ENCODE results near the gene CATSPER1. TPM values are rescaled to one million over a fixed set of nuclear protein-coding genes. Genes with fewer than 3 reads are reported as not detected.

The CATSPER1 gene
- total and polyA plus RNA-seq, 2 experiments from 2014 or later = not detected

DNA sequence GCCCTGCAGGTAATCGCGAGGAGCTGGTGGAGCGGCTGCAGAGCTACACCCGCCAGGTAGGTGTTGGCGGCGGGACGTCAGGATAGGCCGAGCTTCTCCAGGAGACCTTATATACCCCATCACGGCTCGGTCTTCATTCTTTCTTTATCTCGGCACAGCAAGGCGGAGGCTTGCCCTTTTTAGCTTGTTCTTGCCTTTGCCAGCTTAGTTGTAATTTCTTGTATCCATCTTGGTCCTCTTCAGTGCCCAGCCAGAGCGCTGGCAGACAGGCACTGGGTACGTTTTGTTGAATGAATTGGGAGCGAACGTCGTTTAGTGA lies 26.3 kb upstream of the CATSPER1 start:
- peaks cover 27% of the 10 kb centered on the region for H3K36me3 ChIP-seq
- H3K27ac ChIP-seq = peak overlapping the region; percentile 55
- peak overlapping the region; percentile 85 for H3K4me3 ChIP-seq
- no peak for DNase-seq (ENCODE audit: low read depth in 1 of 2, low spot score in 1 of 2)
- peaks cover 26% of the 10 kb centered on the region for H3K4me1 ChIP-seq (ENCODE audit: low read depth)
- no peaks in the 10 kb centered on the region for H3K27me3 ChIP-seq
- TF ChIP-seq, protein P1, sequence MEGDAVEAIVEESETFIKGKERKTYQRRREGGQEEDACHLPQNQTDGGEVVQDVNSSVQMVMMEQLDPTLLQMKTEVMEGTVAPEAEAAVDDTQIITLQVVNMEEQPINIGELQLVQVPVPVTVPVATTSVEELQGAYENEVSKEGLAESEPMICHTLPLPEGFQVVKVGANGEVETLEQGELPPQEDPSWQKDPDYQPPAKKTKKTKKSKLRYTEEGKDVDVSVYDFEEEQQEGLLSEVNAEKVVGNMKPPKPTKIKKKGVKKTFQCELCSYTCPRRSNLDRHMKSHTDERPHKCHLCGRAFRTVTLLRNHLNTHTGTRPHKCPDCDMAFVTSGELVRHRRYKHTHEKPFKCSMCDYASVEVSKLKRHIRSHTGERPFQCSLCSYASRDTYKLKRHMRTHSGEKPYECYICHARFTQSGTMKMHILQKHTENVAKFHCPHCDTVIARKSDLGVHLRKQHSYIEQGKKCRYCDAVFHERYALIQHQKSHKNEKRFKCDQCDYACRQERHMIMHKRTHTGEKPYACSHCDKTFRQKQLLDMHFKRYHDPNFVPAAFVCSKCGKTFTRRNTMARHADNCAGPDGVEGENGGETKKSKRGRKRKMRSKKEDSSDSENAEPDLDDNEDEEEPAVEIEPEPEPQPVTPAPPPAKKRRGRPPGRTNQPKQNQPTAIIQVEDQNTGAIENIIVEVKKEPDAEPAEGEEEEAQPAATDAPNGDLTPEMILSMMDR (IDR thresholded peaks at IDR 0.05; ENCODE audit: low read depth, low read length) = no peak
- H3K9me3 ChIP-seq (ENCODE audit: low read depth) = no peaks in the 10 kb centered on the region

DNA sequence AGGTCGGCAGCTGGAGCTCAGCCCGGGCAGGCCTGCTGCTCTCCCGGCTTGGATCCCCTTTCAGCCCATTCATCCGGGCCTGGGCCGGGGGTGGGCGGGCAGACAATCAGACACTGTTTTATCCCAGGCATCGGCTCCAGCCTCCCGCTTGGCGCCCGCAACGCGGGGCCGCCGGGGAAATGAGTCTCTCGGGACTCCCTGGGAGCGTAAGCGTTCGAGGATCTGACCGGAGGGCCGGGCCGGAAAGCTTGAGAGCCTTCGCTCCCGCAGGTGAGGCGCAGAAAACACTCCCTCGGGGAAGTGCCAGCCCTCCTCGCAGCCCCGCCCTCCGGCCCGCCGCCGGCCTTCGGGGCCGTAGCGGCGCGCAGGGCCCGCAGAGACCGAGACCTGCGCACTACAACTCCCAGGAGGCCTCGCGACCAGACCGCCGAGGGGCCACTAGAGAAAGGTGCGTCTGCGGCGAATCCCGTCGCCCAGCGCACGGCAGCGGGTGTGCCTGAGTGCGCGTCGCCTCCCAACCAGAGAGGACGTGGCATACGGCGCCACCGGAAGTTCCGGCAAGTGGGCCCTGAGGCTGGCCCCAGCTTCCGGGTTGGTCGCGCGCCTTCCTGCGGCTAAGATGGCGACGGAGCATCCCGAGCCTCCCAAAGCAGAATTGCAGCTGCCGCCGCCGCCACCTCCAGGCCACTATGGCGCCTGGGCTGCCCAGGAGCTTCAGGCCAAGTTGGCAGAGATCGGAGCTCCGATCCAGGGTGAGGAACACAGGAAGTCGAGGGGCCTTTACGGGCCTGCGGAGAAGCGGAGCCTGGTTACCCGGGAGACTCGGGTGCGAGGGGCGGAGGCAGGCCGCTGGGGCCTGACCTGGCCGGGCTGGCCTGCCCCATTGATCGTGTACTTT lies 25.7 kb upstream of the CATSPER1 start, which contains the start of gene SF3B2:
Gene SF3B2, plus strand, starts transcription at position 599 of the 898 bp plus-strand sequence. Its CDS starts 21 bp downstream, at position 620.
- no peaks in the 10 kb centered on the region for H3K27me3 ChIP-seq
- H3K9me3 ChIP-seq (ENCODE audit: low read depth) = no peaks in the 10 kb centered on the region
- peaks cover 22% of the 10 kb centered on the region for H3K36me3 ChIP-seq
- TF ChIP-seq, protein P1 (IDR thresholded peaks at IDR 0.05; ENCODE audit: low read depth, low read length) = no peak
- H3K4me3 ChIP-seq = peak within 1 kb of the TSS; percentile 85
- peaks cover 26% of the 10 kb centered on the region for H3K4me1 ChIP-seq (ENCODE audit: low read depth)
- peak within 1 kb of the TSS; percentile 92 for H3K27ac ChIP-seq
- DNase-seq (ENCODE audit: low read depth in 1 of 2, low spot score in 1 of 2) = peak; percentile 98 to 99

DNA sequence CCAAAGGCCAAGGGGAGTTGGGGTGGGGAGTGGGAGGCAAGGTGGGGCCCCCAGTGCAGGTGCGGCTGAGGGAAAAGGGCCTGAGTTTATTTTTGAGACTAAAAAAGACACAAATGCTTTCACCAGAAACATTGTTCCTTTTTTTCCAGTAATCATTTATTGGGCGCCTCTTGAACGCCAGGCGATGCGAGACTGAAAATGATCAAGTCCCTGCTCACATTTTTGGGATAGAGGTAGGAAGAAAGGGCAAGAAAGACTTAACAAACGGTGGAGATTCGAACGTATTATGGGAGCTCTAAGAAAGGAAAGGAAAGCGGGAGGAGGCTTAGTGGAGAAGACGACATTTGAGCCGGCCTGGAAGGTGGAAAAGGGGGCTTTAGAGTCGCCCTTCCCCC lies 25.1 kb upstream of the CATSPER1 start:
- Histone ChIP-seq H3K27me3 (no peaks in the 10 kb centered on the region), H3K36me3 (peaks cover 16% of the 10 kb centered on the region), H3K27ac (peak overlapping the region; percentile 92), H3K4me3 (peak overlapping the region; percentile 32), H3K4me1 (ENCODE audit: low read depth) (peaks cover 26% of the 10 kb centered on the region), H3K9me3 (ENCODE audit: low read depth) (no peaks in the 10 kb centered on the region)
- TF ChIP-seq, protein P1 (IDR thresholded peaks at IDR 0.05; ENCODE audit: low read depth, low read length) = no peak
- no peak for DNase-seq (ENCODE audit: low read depth in 1 of 2, low spot score in 1 of 2)

DNA sequence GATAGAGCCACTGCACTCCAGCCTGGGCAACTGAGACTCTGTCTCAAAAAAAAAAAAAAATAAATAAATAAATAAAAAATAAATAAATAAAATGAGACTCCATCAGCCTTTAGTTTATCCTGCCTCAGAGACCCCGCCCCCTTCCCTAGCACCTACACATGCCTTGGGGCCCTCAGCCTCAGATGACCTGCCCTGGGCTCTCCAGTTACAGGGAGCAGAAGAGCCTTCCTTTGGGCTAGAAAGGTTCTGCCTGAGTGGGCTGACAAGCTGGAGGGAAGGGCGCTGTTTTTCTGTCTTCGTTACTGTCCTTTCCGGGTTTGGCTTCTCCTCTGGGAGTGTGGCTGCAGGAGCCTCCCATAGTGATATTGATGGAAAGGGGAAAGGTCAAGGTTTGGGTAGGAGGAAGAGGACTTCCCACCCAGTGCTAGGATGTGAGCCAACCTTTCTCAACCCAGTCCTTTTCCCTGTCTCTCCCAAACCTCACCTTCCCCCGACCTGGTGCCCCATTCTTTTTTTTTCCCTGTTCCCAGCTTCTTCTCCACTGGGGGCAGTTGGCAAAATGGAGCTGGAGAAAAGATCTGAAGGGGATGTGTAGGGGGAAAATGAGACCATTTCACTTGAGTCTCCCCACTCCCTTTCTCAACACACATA lies 24.4 kb upstream of the CATSPER1 start:
- H3K4me1 ChIP-seq (ENCODE audit: low read depth) = peaks cover 26% of the 10 kb centered on the region
- H3K9me3 ChIP-seq (ENCODE audit: low read depth) = no peaks in the 10 kb centered on the region
- peaks cover 12% of the 10 kb centered on the region for H3K36me3 ChIP-seq
- H3K27ac ChIP-seq = peak overlapping the region; percentile 92
- H3K4me3 ChIP-seq = no peak overlapping the region
- no peak for DNase-seq (ENCODE audit: low read depth in 1 of 2, low spot score in 1 of 2)
- TF ChIP-seq, protein P1 (IDR thresholded peaks at IDR 0.05; ENCODE audit: low read depth, low read length) = no peak
- H3K27me3 ChIP-seq = no peaks in the 10 kb centered on the region

DNA sequence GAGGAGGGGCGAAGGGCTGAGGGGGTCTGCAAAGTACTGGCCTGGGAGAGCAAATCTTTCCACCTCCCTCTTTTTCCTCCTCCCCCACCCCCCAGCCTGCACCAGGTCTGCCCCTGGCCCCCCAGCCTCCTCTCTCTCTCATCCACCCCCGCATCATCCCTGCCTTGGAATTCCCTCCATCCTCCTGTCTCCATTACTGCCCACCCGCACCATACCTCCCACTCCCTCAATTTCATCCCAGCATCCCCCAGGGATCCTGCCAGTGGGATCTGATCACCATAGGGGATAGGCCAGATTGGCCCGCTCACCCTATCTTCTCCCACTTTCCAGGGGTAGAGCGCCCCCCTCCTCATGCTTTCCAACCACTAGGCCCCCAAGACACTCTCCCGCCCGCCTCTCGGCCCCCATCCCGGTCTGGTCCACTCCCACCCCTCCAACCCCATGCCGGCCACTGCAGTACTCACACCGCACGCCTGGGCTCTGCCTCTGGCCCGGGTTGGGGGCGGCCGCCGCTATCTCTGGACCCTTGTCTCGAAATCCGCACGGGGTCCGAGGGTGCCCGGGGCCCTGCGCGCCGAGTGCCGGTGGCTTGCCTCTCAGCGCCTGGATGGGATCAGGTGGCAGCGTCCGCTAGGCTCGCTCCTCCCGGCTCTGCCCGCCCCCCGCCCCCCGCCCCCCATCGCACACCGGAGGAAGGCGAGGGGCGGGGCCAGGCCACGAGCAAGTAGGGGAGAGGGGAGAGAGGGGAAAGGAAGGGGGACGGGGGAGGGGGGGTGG lies 22.5 kb upstream of the CATSPER1 start, which contains the start of gene GAL3ST3:
Gene GAL3ST3, minus strand, starts transcription at position 615 of the 777 bp plus-strand sequence. CDS start 3,746 bp downstream, outside the sequence.
- peak within 1 kb of the TSS; percentile 49 for H3K4me3 ChIP-seq
- H3K27ac ChIP-seq = no peak within 1 kb of the TSS
- H3K27me3 ChIP-seq = no peaks in the 10 kb centered on the region
- H3K9me3 ChIP-seq (ENCODE audit: low read depth) = no peaks in the 10 kb centered on the region
- TF ChIP-seq, protein P1 (IDR thresholded peaks at IDR 0.05; ENCODE audit: low read depth, low read length) = no peak
- no peaks in the 10 kb centered on the region for H3K36me3 ChIP-seq
- peaks cover 26% of the 10 kb centered on the region for H3K4me1 ChIP-seq (ENCODE audit: low read depth)
- DNase-seq (ENCODE audit: low read depth in 1 of 2, low spot score in 1 of 2) = peak in 1 of 2 donors; percentile 75
